K562 (cell line): ENCODE data around the gene IFNK. TPM values are rescaled to one million over a fixed set of nuclear protein-coding genes. Genes with fewer than 3 reads are reported as not detected.

Experiments
- ATAC-seq: fragments of 200-7000 bp; cut with Tn5 transposase; 3 replicates; pipeline ENCODE4 v1.9.1; 2020; ENCODE audit warnings: moderate library complexity
- BruUV-seq: library from RNA; stranded (reverse); fragments of 400-500 nt; replicated peaks from 2 replicates; lab custom pipeline; 2021; lab: Mats Ljungman, UMichigan
- CTCF ChIA-PET: fragments of 300-600 bp; formaldehyde crosslinking; extraction: SDS; loops from one replicate; lab custom pipeline; 2021; ENCODE audit warnings: low intra/inter-chr PET ratio; lab: Yijun Ruan, JAX
- POLR2A ChIA-PET: fragments of 300-600, 350-650 bp; sonication (Branson Sonifier 250); formaldehyde crosslinking; extraction: SDS; loops from one replicate; lab custom pipeline; 2021; ENCODE audit warnings: antibody characterized with exemption, inconsistent platforms; lab: Yijun Ruan, JAX
- DNase-seq, 4 experiments: peaks; one replicate each; pipeline versions ENCODE4 v3.0.0 to v3.0.0-alpha.2; 2011 to 2018; ENCODE audit warnings: low spot score in 3 of 4, mixed read lengths in 3 of 4; ENCODE audit errors: extremely low read depth in 1 of 4
- FAIRE-seq: peaks from 2 replicates; lab custom pipeline; 2011; peaks lifted over from hg19 to GRCh38; lab: Jason Lieb, UNC
- H2AFZ ChIP-seq: 2 replicates; pipeline ENCODE4 v1.6.0; 2011; ENCODE audit warnings: low read depth, low read length, control low read depth, inconsistent platforms
- H3K27ac ChIP-seq: fragments of 200-600 bp; 3 replicates; pipeline ENCODE4 v1.8.0; 2011; ENCODE audit warnings: low read depth, mild to moderate bottlenecking, control low read depth, inconsistent platforms, low read length, moderate library complexity, mixed read lengths; ENCODE audit errors: extremely low read depth
- H3K27me3 ChIP-seq, 2 experiments: fragments of 300-600 bp in 1 of 2; 2 replicates in 1 of 2; 3 replicates in 1 of 2; pipeline versions ENCODE4 v1.6.0 to v1.8.0; 2011; ENCODE audit warnings: inconsistent platforms in 2 of 2, low read length in 2 of 2, mild to moderate bottlenecking in 1 of 2, mixed read lengths in 1 of 2, moderate library complexity in 1 of 2; ENCODE audit not compliant: control insufficient read depth in 2 of 2, insufficient read depth in 2 of 2
- H3K36me3 ChIP-seq: fragments of 300-600 bp; 3 replicates; pipeline ENCODE4 v1.8.0; 2011; ENCODE audit warnings: mild to moderate bottlenecking, low read length, inconsistent platforms; ENCODE audit not compliant: control insufficient read depth, insufficient read depth
- H3K4me1 ChIP-seq, 2 experiments: fragments of 200-600 bp in 1 of 2; replicated peaks in 1 of 2; 2 replicates in 1 of 2; 3 replicates in 1 of 2; pipeline versions ENCODE4 v1.5.1 to v1.8.0; 2011; ENCODE audit warnings: inconsistent platforms in 2 of 2, low read length in 2 of 2, mild to moderate bottlenecking in 1 of 2, mixed read lengths in 1 of 2, moderate library complexity in 1 of 2; ENCODE audit not compliant: control insufficient read depth in 2 of 2, insufficient read depth in 2 of 2
- H3K4me2 ChIP-seq: 2 replicates; pipeline ENCODE4 v1.6.1; 2011; ENCODE audit warnings: low read length, control low read depth, inconsistent platforms, mixed read lengths; ENCODE audit not compliant: insufficient read depth
- H3K4me3 ChIP-seq: fragments of 200-600 bp; sonication (generic), shearing (Covaris generic); 2 replicates; pipeline ENCODE4 v1.5.1; 2016; ENCODE audit warnings: control low read depth, inconsistent platforms
- H3K79me2 ChIP-seq: fragments of 200-600 bp; 3 replicates; pipeline ENCODE4 v1.8.0; 2011; ENCODE audit warnings: low read length, inconsistent platforms; ENCODE audit not compliant: control insufficient read depth, insufficient read depth
- H3K9ac ChIP-seq, 2 experiments: 2 replicates each; pipeline versions ENCODE4 v1.6.0 to v1.6.1; 2011; ENCODE audit warnings: low read depth in 2 of 2, low read length in 2 of 2, control low read depth in 1 of 2, inconsistent platforms in 1 of 2, mild to moderate bottlenecking in 1 of 2, mixed read lengths in 1 of 2; ENCODE audit not compliant: insufficient read depth in 1 of 2
- H3K9me1 ChIP-seq: one replicate; pipeline ENCODE4 v1.6.0; 2011; ENCODE audit warnings: inconsistent platforms, mild to moderate bottlenecking, low read length, moderate library complexity; ENCODE audit not compliant: control insufficient read depth, insufficient read depth
- H3K9me3 ChIP-seq: replicated peaks from 2 replicates; pipeline ENCODE4 v1.5.1; 2011; ENCODE audit warnings: low read depth, low read length, inconsistent platforms; ENCODE audit not compliant: control insufficient read depth, insufficient read depth
- H4K20me1 ChIP-seq: replicated peaks from 2 replicates; pipeline ENCODE4 v1.6.1; 2011; ENCODE audit warnings: low read length, inconsistent platforms, mixed read lengths; ENCODE audit not compliant: control insufficient read depth, insufficient read depth
- CHCHD3 ChIP-seq: fragments of 250-450 bp; sonication (Bioruptor Pico); IDR thresholded peaks from 2 replicates; pipeline ENCODE4 v2.1.2; 2022; ENCODE audit warnings: mild to moderate bottlenecking
- CTBP1 ChIP-seq: fragments of 450-650 bp; IDR thresholded peaks from 2 replicates; pipeline ENCODE4 v1.6.1; 2016; ENCODE audit warnings: borderline replicate concordance
- ESRRA ChIP-seq: fragments of 450-650 bp; IDR thresholded peaks from 2 replicates; pipeline ENCODE4 v1.6.1; 2014; ENCODE audit warnings: low read depth, mild to moderate bottlenecking, moderate library complexity, borderline replicate concordance
- MYC ChIP-seq, 2 experiments: fragments of 250-450 bp in 1 of 2; sonication (Bioruptor Pico) in 1 of 2; IDR thresholded peaks; 2 replicates each; pipeline versions ENCODE4 v1.5.1 to v1.6.1; 2012 to 2021; ENCODE audit warnings: low read depth in 2 of 2, borderline replicate concordance in 1 of 2, improper control_type of control experiment in 1 of 2, low read length in 1 of 2, mild to moderate bottlenecking in 1 of 2, moderate library complexity in 1 of 2
- PURB ChIP-seq: sonication (generic); formaldehyde crosslinking; IDR thresholded peaks from 2 replicates; pipeline ENCODE4 v1.9.0; 2021; ENCODE audit warnings: low read depth, mild to moderate bottlenecking, missing genetic modification reagents
- STAT5A ChIP-seq: IDR thresholded peaks from 2 replicates; pipeline ENCODE4 v1.6.1; 2012; ENCODE audit warnings: low read length, inconsistent platforms, borderline replicate concordance
- ZBED1 ChIP-seq: IDR thresholded peaks from 2 replicates; pipeline ENCODE4 v1.6.1; 2014
- ZBTB49 ChIP-seq: sonication (generic); formaldehyde crosslinking; IDR thresholded peaks from 2 replicates; pipeline ENCODE4 v1.8.0; 2022; ENCODE audit warnings: missing genetic modification reagents, mild to moderate bottlenecking, borderline replicate concordance
- ZBTB7A ChIP-seq: IDR thresholded peaks from 2 replicates; pipeline ENCODE4 v1.6.1; 2011; ENCODE audit warnings: low read depth, mild to moderate bottlenecking, low read length, moderate library complexity, borderline replicate concordance; ENCODE audit not compliant: control insufficient read depth
- ZNF277 ChIP-seq: fragments of 250-450 bp; sonication (Bioruptor Pico); IDR thresholded peaks from 2 replicates; pipeline ENCODE4 v1.8.0; 2022; ENCODE audit warnings: inconsistent platforms, mild to moderate bottlenecking, moderate library complexity, borderline replicate concordance
- ZNF764 ChIP-seq: fragments of 250-450 bp; sonication (Bioruptor Pico); IDR thresholded peaks from 2 replicates; pipeline ENCODE4 v1.4.0; 2020; ENCODE audit warnings: low read depth, mild to moderate bottlenecking, moderate library complexity
- WGBS: fragments of 100-300 bp; shearing (Covaris generic); methylation state at CpG from one replicate; pipeline ENCODE4 v1.1.6; 2016; ENCODE audit warnings: low coverage, mixed read lengths; ENCODE audit not compliant: insufficient coverage; ENCODE audit errors: missing lambda C conversion rate; 5-methylcytosine and 5-hydroxymethylcytosine counted together
- in situ Hi-C: fragments of 300-500 bp; cut with MboI; formaldehyde crosslinking; loops from 4 replicates; pipeline ENCODE4 v1.15.0; 2018; ENCODE audit warnings: inconsistent platforms, mixed read lengths
- intact Hi-C: fragments of 100-400 bp; cut with micrococcal nuclease; formaldehyde crosslinking; loops from 2 replicates; pipeline ENCODE4 v1.14.2; 2022
- polyA plus RNA-seq, 8 experiments: library from polyadenylated mRNA; depleted of rRNA in 4 of 8; stranded (reverse) in 5 of 8; unstranded in 3 of 8; fragments of >200 nt; fragmentation: Nextera tagmentation in 2 of 8; fragmentation: Illumina TruSeq in 1 of 8; extraction: Ambion mirVana in 2 of 8; extraction: Trizol in 1 of 8; gene quantifications; 2 replicates each; pipeline versions ENCODE4 v1.2.1 to v1.2.3, GENCODE V29; 2011 to 2014; ENCODE audit warnings: inconsistent platforms in 1 of 8, missing spikeins in 1 of 8
- total RNA-seq, 7 experiments: library from RNA; depleted of rRNA in 6 of 7; stranded (reverse); fragments of >200 nt in 6 of 7; fragmentation: Illumina TruSeq in 2 of 7; extraction: Trizol in 2 of 7; gene quantifications; 2 replicates each; pipeline versions ENCODE4 v1.2.1 to v1.2.3, GENCODE V29; 2011 to 2021; ENCODE audit warnings: low replicate concordance in 1 of 7

The IFNK gene
- total and polyA plus RNA-seq, 9 of the 15 experiments (the other 6 are each of a cell fraction or from before 2014, with no cell fraction given) = 0.11 TPM; not detected in 8

- Histone ChIP-seq H3K9me1 (no peaks in the 10 kb centered on the region), H3K27me3 (no peaks in the 10 kb centered on the region), H3K36me3 (peaks cover 6% of the 10 kb centered on the region; the same call in 1 of the 3 replicates), H3K4me3 (no peak overlapping the region), H3K4me1 (peaks cover 0 to 2% of the 10 kb centered on the region in 2 experiments; a peak in 2 of 5 replicates), H4K20me1 (no peaks in the 10 kb centered on the region), H3K9ac (no peak overlapping the region), H3K27ac (no peak overlapping the region), H2AFZ (no peak overlapping the region), H3K9me3 (no peaks in the 10 kb centered on the region), H3K4me2 (no peak overlapping the region), H3K79me2 (peaks cover 50% of the 10 kb centered on the region)
- FAIRE-seq (no peak), DNase-seq (no peak), ATAC-seq (no peak)
- ChIA-PET POLR2A (no interaction called here), CTCF (no interaction called here)
- no peak for TF ChIP-seq ZBTB49 (CRISPR knock-in tag)
- TF ChIP-seq ZBTB7A = no peak
- no peak for TF ChIP-seq CTBP1
- no peak for TF ChIP-seq ZNF764 (CRISPR knock-in tag)
- TF ChIP-seq MYC (IDR thresholded peaks at IDR 0.05; ENCODE audit: low read depth, low read length) = no peak
- no peak for TF ChIP-seq MYC (CRISPR knock-in tag; IDR thresholded peaks at IDR 0.05; ENCODE audit: borderline replicate concordance, low read depth)
- TF ChIP-seq ZBED1 = no peak
- no peak for TF ChIP-seq ESRRA
- TF ChIP-seq ZNF277 (CRISPR knock-in tag) = no peak
- TF ChIP-seq CHCHD3 (CRISPR knock-in tag) = no peak
- TF ChIP-seq PURB = no peak
- no peak for TF ChIP-seq STAT5A
- no TSS peak for BruUV-seq
- in situ Hi-C loops (no loop called here), intact Hi-C loops (no loop called here)
- 78% methylated on average over 2 of the region's 2 CpGs for WGBS
Observed at GRCh38 chr9:27510780-27511179, 13.3 kb upstream of the IFNK start.
